CD4-positive, alpha-beta memory T cell (primary cell): ENCODE results near the gene RHOA. TPM values are rescaled to one million over a fixed set of nuclear protein-coding genes. Genes with fewer than 3 reads are reported as not detected.
"Not testable (repeated sequence)": the region's sequence is repeated elsewhere in the genome, so short reads cannot be mapped to it uniquely, and the experiment has no call there.

ENCODE experiments used
- CTCF ChIA-PET: fragments of 350-600 bp; sonication (Branson Sonifier 250); formaldehyde crosslinking; loops from one replicate; lab custom pipeline; 2021; ENCODE audit warnings: inconsistent platforms; ENCODE audit not compliant: partially characterized antibody; lab: Charles Lee
- POLR2A ChIA-PET: fragments of 350-600 bp; sonication (Branson Sonifier 250); formaldehyde crosslinking; loops from one replicate; lab custom pipeline; 2021; ENCODE audit not compliant: partially characterized antibody; lab: Charles Lee
- DNase-seq, 5 donors: peaks; one replicate each; pipeline versions ENCODE4 v3.0.0 to v3.0.0-alpha.2; 2020 to 2022; ENCODE audit warnings: mixed read lengths in 1 of 5
- H3K27ac ChIP-seq: one replicate; pipeline ENCODE4 v1.7.0; 2013; ENCODE audit warnings: low read depth, low read length
- H3K27me3 ChIP-seq: 2 replicates; pipeline ENCODE4 v1.7.0; 2013; ENCODE audit warnings: mild to moderate bottlenecking, low read length, moderate library complexity; ENCODE audit not compliant: insufficient read depth
- H3K36me3 ChIP-seq: 2 replicates; pipeline ENCODE4 v1.7.0; 2013; ENCODE audit warnings: mild to moderate bottlenecking, low read length, moderate library complexity; ENCODE audit not compliant: insufficient read depth
- H3K4me1 ChIP-seq: 2 replicates; pipeline ENCODE4 v1.7.0; 2013; ENCODE audit warnings: mild to moderate bottlenecking, low read length, moderate library complexity; ENCODE audit not compliant: insufficient read depth
- H3K4me3 ChIP-seq, 2 donors: one replicate each; pipeline ENCODE4 v1.7.0; 2013; ENCODE audit warnings: low read length in 2 of 2, mild to moderate bottlenecking in 1 of 2
- H3K9me3 ChIP-seq, 2 donors: one replicate each; pipeline ENCODE4 v1.7.0; 2013; ENCODE audit warnings: low read length in 2 of 2, control low read depth in 1 of 2; ENCODE audit not compliant: control insufficient read depth in 1 of 2
- H3K27ac Mint-ChIP-seq, 7 donors: one replicate each; pipeline ENCODE4 v1.8.0; 2020 to 2021; ENCODE audit warnings: mixed read lengths in 7 of 7, mild to moderate bottlenecking in 6 of 7, inconsistent platforms in 3 of 7, moderate library complexity in 3 of 7
- H3K27me3 Mint-ChIP-seq, 2 donors: one replicate each; pipeline ENCODE4 v1.8.0; 2020 to 2021; ENCODE audit warnings: mixed read lengths in 2 of 2
- H3K36me3 Mint-ChIP-seq, 2 donors: one replicate each; pipeline ENCODE4 v1.8.0; 2020 to 2021; ENCODE audit warnings: mixed read lengths in 2 of 2, inconsistent platforms in 1 of 2, mild to moderate bottlenecking in 1 of 2
- H3K4me1 Mint-ChIP-seq, 4 donors: one replicate each; pipeline ENCODE4 v1.8.0; 2020 to 2021; ENCODE audit warnings: mixed read lengths in 4 of 4, mild to moderate bottlenecking in 1 of 4
- H3K4me3 Mint-ChIP-seq, 8 donors: one replicate each; pipeline ENCODE4 v1.8.0; 2020 to 2021; ENCODE audit warnings: mixed read lengths in 8 of 8, mild to moderate bottlenecking in 7 of 8, moderate library complexity in 6 of 8, inconsistent platforms in 3 of 8
- H3K9me3 Mint-ChIP-seq, 8 donors: one replicate each; pipeline ENCODE4 v1.8.0; 2020 to 2021; ENCODE audit warnings: mixed read lengths in 8 of 8, mild to moderate bottlenecking in 5 of 8, inconsistent platforms in 3 of 8, moderate library complexity in 1 of 8
- intact Hi-C: fragments of 100-400 bp; cut with micrococcal nuclease; formaldehyde crosslinking; loops from one replicate; pipeline ENCODE4 v1.15.1; 2023
- polyA plus RNA-seq, 2 donors: library from polyadenylated mRNA; unstranded; fragments of 300-500 nt; fragmentation: Illumina TruSeq; gene quantifications; one replicate each; pipeline ENCODE4 v1.2.3, GENCODE V29; 2021
- total RNA-seq, 2 experiments: library from RNA; stranded (reverse); gene quantifications; one replicate each; pipeline ENCODE4 v1.2.3, GENCODE V29; 2021

RHOA gene
- total and polyA plus RNA-seq, 4 experiments from 2014 or later = 246 to 784 (median 443) TPM

- Mint-ChIP-seq H3K36me3 (peaks cover 12 to 60% of the 10 kb centered on the region in 2 donors), H3K4me1 (peaks cover 44 to 80% (median 64%) of the 10 kb centered on the region in 4 donors), H3K9me3 (no peaks in the 10 kb centered on the region), H3K27me3 (no peaks in the 10 kb centered on the region), H3K27ac (peak overlapping the region in 4 of 7 donors; percentile 0 to 67 (median 46)), H3K4me3 (peak overlapping the region in 5 of 8 donors; percentile 1 to 56 (median 16))
- ChIA-PET CTCF (no interaction called here), POLR2A (interaction anchor here (1.0 to 1.2 kb wide), 2 partner anchors 15 to 57 kb away, joined by 3 read pairs; partner anchors contain the start of genes TCTA and USP4)
- intact Hi-C loops = no loop called here
- H3K4me1 ChIP-seq = peaks cover 77% of the 10 kb centered on the region
- peaks cover 4% of the 10 kb centered on the region for H3K36me3 ChIP-seq
- no peaks in the 10 kb centered on the region for H3K9me3 ChIP-seq
- H3K27ac ChIP-seq = no peak overlapping the region
- no peaks in the 10 kb centered on the region for H3K27me3 ChIP-seq
- no peak for DNase-seq
- H3K4me3 ChIP-seq = no peak overlapping the region
Measured at GRCh38 chr3:49397470-49397869, 14.3 kb downstream of the RHOA start.

GRCh38 chr3:49391310-49391709 lies 20.5 kb downstream of the RHOA start:
- DNase-seq, H3K27ac ChIP-seq, H3K27me3 ChIP-seq, H3K9me3 Mint-ChIP-seq, H3K36me3 ChIP-seq, H3K9me3 ChIP-seq, H3K4me3 ChIP-seq, intact Hi-C loops, H3K27me3 Mint-ChIP-seq, H3K4me3 Mint-ChIP-seq: not testable (repeated sequence)
- Mint-ChIP-seq H3K4me1 (peaks cover 34 to 79% (median 56%) of the 10 kb centered on the region in 4 donors), H3K36me3 (peaks cover 11 to 39% of the 10 kb centered on the region in 2 donors), H3K27ac (peak overlapping the region in 2 of 7 donors; percentile 51 to 52)
- POLR2A ChIA-PET = interaction anchor here (1.0 kb wide), 1 partner anchor 25 kb away, joined by 3 read pairs; no protein-coding TSS in a partner anchor
- CTCF ChIA-PET = interaction anchor here (0.7 kb wide), 1 partner anchor 102 kb away, joined by 3 read pairs; no protein-coding TSS in a partner anchor
- H3K4me1 ChIP-seq = peaks cover 70% of the 10 kb centered on the region

- POLR2A ChIA-PET = interaction anchor here (1.1 to 3.2 kb wide), 3 partner anchors 14 to 50 kb away, joined by 3 to 12 read pairs (median 3); partner anchors contain the start of genes TCTA and USP4
- H3K9me3 ChIP-seq = no peaks in the 10 kb centered on the region
- H3K27me3 Mint-ChIP-seq = no peaks in the 10 kb centered on the region
- H3K36me3 ChIP-seq = peaks cover 4% of the 10 kb centered on the region
- peaks cover 34 to 79% (median 54%) of the 10 kb centered on the region in 4 donors for H3K4me1 Mint-ChIP-seq
- no peak overlapping the region for H3K4me3 Mint-ChIP-seq
- no peaks in the 10 kb centered on the region for H3K9me3 Mint-ChIP-seq
- H3K27ac ChIP-seq = no peak overlapping the region
- peak overlapping the region in 1 of 7 donors; percentile 62 for H3K27ac Mint-ChIP-seq
- no peaks in the 10 kb centered on the region for H3K27me3 ChIP-seq
- H3K36me3 Mint-ChIP-seq = peaks cover 4 to 23% of the 10 kb centered on the region in 2 donors
- CTCF ChIA-PET = interaction anchor here (0.8 to 1.7 kb wide), 3 partner anchors 11 to 60 kb away, joined by 4 to 6 read pairs (median 4); partner anchors contain the start of gene USP4
- no peak for DNase-seq
- intact Hi-C loops = no loop called here
- no peak overlapping the region for H3K4me3 ChIP-seq
- H3K4me1 ChIP-seq = peaks cover 78% of the 10 kb centered on the region
Measured at GRCh38 chr3:49389297-49389696, 22.5 kb downstream of the RHOA start.

- Histone ChIP-seq H3K27me3 (no peaks in the 10 kb centered on the region), H3K27ac (no peak overlapping the region), H3K4me3 (no peak overlapping the region), H3K9me3 (no peaks in the 10 kb centered on the region), H3K36me3 (peaks cover 4% of the 10 kb centered on the region), H3K4me1 (peaks cover 84% of the 10 kb centered on the region)
- H3K27me3 Mint-ChIP-seq = no peaks in the 10 kb centered on the region
- DNase-seq = no peak
- no peaks in the 10 kb centered on the region for H3K9me3 Mint-ChIP-seq
- POLR2A ChIA-PET = interaction anchor here (1.1 to 3.2 kb wide), 3 partner anchors 15 to 49 kb away, joined by 3 to 12 read pairs (median 3); partner anchors contain the start of genes TCTA and USP4
- peaks cover 39 to 82% (median 59%) of the 10 kb centered on the region in 4 donors for H3K4me1 Mint-ChIP-seq
- CTCF ChIA-PET = interaction anchor here (0.6 to 1.3 kb wide), 3 partner anchors 9 to 49 kb away, joined by 3 to 7 read pairs (median 4); partner anchors contain the start of gene USP4
- intact Hi-C loops = no loop called here
- H3K4me3 Mint-ChIP-seq = peak overlapping the region in 4 of 8 donors; percentile 2 to 63 (median 19)
- H3K36me3 Mint-ChIP-seq = peaks cover 4 to 19% of the 10 kb centered on the region in 2 donors
- H3K27ac Mint-ChIP-seq = peak overlapping the region in 5 of 7 donors; percentile 17 to 77 (median 33)
Measured at GRCh38 chr3:49388289-49388820, 23.4 kb downstream of the RHOA start.

GRCh38 chr3:49387721-49388120 lies 24.1 kb downstream of the RHOA start:
- peaks cover 4% of the 10 kb centered on the region for H3K36me3 ChIP-seq
- H3K27me3 ChIP-seq = no peaks in the 10 kb centered on the region
- no peak for DNase-seq
- ChIA-PET CTCF (interaction anchor here (1.1 kb wide), 1 partner anchor 48 kb away, joined by 7 read pairs; the partner anchor contains the start of gene USP4), POLR2A (interaction anchor here (1.0 to 3.2 kb wide), 2 partner anchors 17 to 48 kb away, joined by 4 to 12 read pairs; partner anchors contain the start of gene USP4)
- Mint-ChIP-seq H3K36me3 (peaks cover 4 to 16% of the 10 kb centered on the region in 2 donors), H3K4me3 (peak overlapping the region in 3 of 8 donors; percentile 12 to 63 (median 26)), H3K27me3 (no peaks in the 10 kb centered on the region), H3K9me3 (no peaks in the 10 kb centered on the region), H3K4me1 (peaks cover 38 to 82% (median 57%) of the 10 kb centered on the region in 4 donors), H3K27ac (peak overlapping the region in 5 of 7 donors; percentile 37 to 77 (median 64))
- H3K4me3 ChIP-seq = no peak overlapping the region
- H3K4me1 ChIP-seq = peaks cover 84% of the 10 kb centered on the region
- intact Hi-C loops = no loop called here
- no peak overlapping the region for H3K27ac ChIP-seq
- H3K9me3 ChIP-seq = no peaks in the 10 kb centered on the region

- ChIA-PET POLR2A (interaction anchor here (0.8 kb wide), 1 partner anchor 27 kb away, joined by 3 read pairs; no protein-coding TSS in a partner anchor), CTCF (no interaction called here)
- no peak overlapping the region for H3K27ac ChIP-seq
- intact Hi-C loops = no loop called here
- peaks cover 4% of the 10 kb centered on the region for H3K36me3 ChIP-seq
- no peak overlapping the region for H3K4me3 ChIP-seq
- Mint-ChIP-seq H3K4me1 (peaks cover 35 to 84% (median 54%) of the 10 kb centered on the region in 4 donors), H3K27ac (peak overlapping the region in 6 of 7 donors; percentile 49 to 90 (median 66)), H3K4me3 (peak overlapping the region in 6 of 8 donors; percentile 14 to 71 (median 58)), H3K27me3 (no peaks in the 10 kb centered on the region), H3K9me3 (no peaks in the 10 kb centered on the region), H3K36me3 (peaks cover 4 to 12% of the 10 kb centered on the region in 2 donors)
- H3K9me3 ChIP-seq = no peaks in the 10 kb centered on the region
- DNase-seq = no peak
- peaks cover 77% of the 10 kb centered on the region for H3K4me1 ChIP-seq
- no peaks in the 10 kb centered on the region for H3K27me3 ChIP-seq
Measured at GRCh38 chr3:49386056-49386756, 25.6 kb downstream of the RHOA start.
